ENCODE data around the gene TICRR. TPM values are rescaled to one million over a fixed set of nuclear protein-coding genes. Genes with fewer than 3 reads are reported as not detected.
A peak's percentile ranks its signal among the peaks of the same experiment; 100 is the strongest.

The TICRR gene
- total and polyA plus RNA-seq, 2 of the 4 experiments (the other 2 are of a cell fraction) = 3.0 to 4.2 TPM

- no peak overlapping the region for H3K56ac ChIP-seq (ENCODE audit: extremely low read depth, insufficient read depth, low read length)
- H3K4me1 ChIP-seq (ENCODE audit: control insufficient read depth, insufficient read depth, low read length) = peaks cover 8% of the 10 kb centered on the region
- peak overlapping the region; percentile 29 for H3K14ac ChIP-seq (replicated peaks; ENCODE audit: low read depth, low read length)
- H2AFZ ChIP-seq (replicated peaks; ENCODE audit: low read length, poor library complexity) = peak overlapping the region; percentile 86
- H4K20me1 ChIP-seq (ENCODE audit: insufficient read depth, low read length) = no peaks in the 10 kb centered on the region
- H3K23ac ChIP-seq (ENCODE audit: low read depth, low read length) = peak overlapping the region; percentile 6; the same call in 1 of the 2 replicates
- peak overlapping the region; percentile 34 for H3K27ac ChIP-seq (ENCODE audit: insufficient read depth, low read length)
- H3K9me1 ChIP-seq (ENCODE audit: insufficient read depth, low read length) = peaks cover 15% of the 10 kb centered on the region
- peak overlapping the region; percentile 48; the same call in 1 of the 2 replicates for H2AK5ac ChIP-seq (ENCODE audit: low read depth, low read length)
- H2BK20ac ChIP-seq (ENCODE audit: low read depth, low read length) = peak overlapping the region; percentile 64; the same call in 1 of the 2 replicates
- ATAC-seq (ENCODE audit: low read depth) (peak; percentile 88), DNase-seq (peak; percentile 78)
- H3K18ac ChIP-seq (ENCODE audit: low read depth, low read length) = peak overlapping the region; percentile 48
- TF ChIP-seq MAFK (IDR thresholded peaks at IDR 0.05; ENCODE audit: low read depth, low read length) (no peak), CEBPB (IDR thresholded peaks at IDR 0.05; ENCODE audit: low read depth, low read length) (peak; percentile 64), NFE2L2 (IDR thresholded peaks at IDR 0.05; ENCODE audit: low read depth, low read length) (no peak), SMC3 (IDR thresholded peaks at IDR 0.05; ENCODE audit: low read depth, low read length) (no peak), RCOR1 (IDR thresholded peaks at IDR 0.05; ENCODE audit: insufficient replicate concordance, low read length) (no peak)
- TF ChIP-seq, protein P1, sequence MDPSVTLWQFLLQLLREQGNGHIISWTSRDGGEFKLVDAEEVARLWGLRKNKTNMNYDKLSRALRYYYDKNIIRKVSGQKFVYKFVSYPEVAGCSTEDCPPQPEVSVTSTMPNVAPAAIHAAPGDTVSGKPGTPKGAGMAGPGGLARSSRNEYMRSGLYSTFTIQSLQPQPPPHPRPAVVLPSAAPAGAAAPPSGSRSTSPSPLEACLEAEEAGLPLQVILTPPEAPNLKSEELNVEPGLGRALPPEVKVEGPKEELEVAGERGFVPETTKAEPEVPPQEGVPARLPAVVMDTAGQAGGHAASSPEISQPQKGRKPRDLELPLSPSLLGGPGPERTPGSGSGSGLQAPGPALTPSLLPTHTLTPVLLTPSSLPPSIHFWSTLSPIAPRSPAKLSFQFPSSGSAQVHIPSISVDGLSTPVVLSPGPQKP (IDR thresholded peaks at IDR 0.05; ENCODE audit: borderline replicate concordance, low read depth, low read length) = no peak
- H3K79me1 ChIP-seq (ENCODE audit: low read depth in 1 of 2, low read length in 2 of 2) = peaks cover 30 to 46% of the 10 kb centered on the region in 2 experiments
- peak overlapping the region; percentile 54 for H3K4ac ChIP-seq (ENCODE audit: low read depth, low read length)
- dilution Hi-C loops (cut with HindIII; ENCODE audit: low sequenced_read_pairs, unreplicated experiment) = no loop called here
- no TSS peak for BruUV-seq (replicated peaks)
- peak overlapping the region; percentile 40; the same call in 1 of the 2 replicates for H4K91ac ChIP-seq (ENCODE audit: insufficient read depth, low read depth, low read length)
- POLR2A ChIA-PET (ENCODE audit: unreplicated experiment) = no interaction called here
- in situ Hi-C loops (cut with MboI; ENCODE audit: low sequenced_read_pairs) = no loop called here
- CTCF ChIA-PET = no interaction called here
- WGBS, 2 experiments (ENCODE audit: extremely low coverage in 2 of 2, insufficient read length in 1 of 2) = no CpG with 5 or more reads among the region's 4 CpGs
- no peaks in the 10 kb centered on the region for H3K27me3 ChIP-seq (ENCODE audit: control insufficient read depth, insufficient read depth, low read length)
- peak overlapping the region; percentile 79 for H2AK9ac ChIP-seq (replicated peaks; ENCODE audit: low read depth, low read length, poor library complexity)
- H3K36me3 ChIP-seq (ENCODE audit: control insufficient read depth, insufficient read depth, low read length) = peaks cover 2% of the 10 kb centered on the region; the same call in 1 of the 2 replicates
- intact Hi-C loops (cut with micrococcal nuclease) = no loop called here
- H3K4me2 ChIP-seq (ENCODE audit: low read depth, low read length) = peak overlapping the region; percentile 41
- H3K9me3 ChIP-seq (ENCODE audit: control insufficient read depth, insufficient read depth, low read length) = no peaks in the 10 kb centered on the region
- peak overlapping the region; percentile 82 for H4K5ac ChIP-seq (ENCODE audit: low read depth, low read length)
- peak overlapping the region; percentile 77 to 86 for H4K8ac ChIP-seq (ENCODE audit: low read depth in 2 of 2, low read length in 2 of 2)
- H2BK5ac ChIP-seq (ENCODE audit: low read depth, low read length, poor library complexity, severe bottlenecking) = peak overlapping the region; percentile 33
- H2BK15ac ChIP-seq (ENCODE audit: low read depth, low read length) = peak overlapping the region; percentile 72; the same call in 1 of the 3 replicates
- no peak overlapping the region for H3K4me3 ChIP-seq (ENCODE audit: insufficient read depth, low read depth, low read length)
- H2BK120ac ChIP-seq (ENCODE audit: low read depth, low read length) = peak overlapping the region; percentile 71
- no peak overlapping the region for H3K9ac ChIP-seq (ENCODE audit: low read depth, low read length)
These were observed 12.7 kb downstream of the TICRR start for GRCh38 chr15:89587955-89588354.
